ENCODE data around the gene HEATR5A.

HEATR5A gene

GRCh38 chr14:31410048-31410650 is 10.2 kb downstream of the HEATR5A start:
- Histone ChIP-seq H3K36me3 (ENCODE audit: insufficient read depth, low read length) (no peaks in the 10 kb centered on the region), H3K9ac (ENCODE audit: low read depth, low read length) (no peak overlapping the region), H4K20me1 (ENCODE audit: insufficient read depth, low read length) (no peaks in the 10 kb centered on the region), H3K4me3 (ENCODE audit: low read depth in 1 of 2, low read length in 2 of 2) (no peak overlapping the region), H3K9me3 (ENCODE audit: insufficient read depth, low read length, severe bottlenecking) (no peaks in the 10 kb centered on the region), H2AFZ (ENCODE audit: low read depth, low read length) (no peak overlapping the region), H3K4me1 (ENCODE audit: insufficient read depth, low read length) (no peaks in the 10 kb centered on the region), H3K4me2 (ENCODE audit: insufficient read depth, low read length) (no peak overlapping the region), H3K27ac (ENCODE audit: low read length) (no peak overlapping the region), H3K27me3 (ENCODE audit: insufficient read depth, low read length, poor library complexity) (no peaks in the 10 kb centered on the region), H3K79me2 (ENCODE audit: insufficient read depth, low read length) (no peaks in the 10 kb centered on the region)
- no peak for TF ChIP-seq CTCF (IDR thresholded peaks at IDR 0.05; ENCODE audit: borderline replicate concordance, extremely low read depth, low read length, poor library complexity, severe bottlenecking)
- no peak for TF ChIP-seq EZH2 (IDR thresholded peaks at IDR 0.05; ENCODE audit: borderline replicate concordance, low read depth, low read length, severe bottlenecking)
- no peak for DNase-seq
- ATAC-seq (ENCODE audit: insufficient read depth, low read depth) = no peak

GRCh38 chr14:31408421-31408820 is 11.9 kb downstream of the HEATR5A start:
- no peak overlapping the region for H3K9ac ChIP-seq (ENCODE audit: low read depth, low read length)
- no peaks in the 10 kb centered on the region for H4K20me1 ChIP-seq (ENCODE audit: insufficient read depth, low read length)
- H3K27me3 ChIP-seq (ENCODE audit: insufficient read depth, low read length, poor library complexity) = no peaks in the 10 kb centered on the region
- TF ChIP-seq EZH2 (IDR thresholded peaks at IDR 0.05; ENCODE audit: borderline replicate concordance, low read depth, low read length, severe bottlenecking) = no peak
- TF ChIP-seq CTCF (IDR thresholded peaks at IDR 0.05; ENCODE audit: borderline replicate concordance, extremely low read depth, low read length, poor library complexity, severe bottlenecking) = no peak
- no peak overlapping the region for H3K4me3 ChIP-seq (ENCODE audit: low read depth in 1 of 2, low read length in 2 of 2)
- H3K9me3 ChIP-seq (ENCODE audit: insufficient read depth, low read length, severe bottlenecking) = no peaks in the 10 kb centered on the region
- H3K79me2 ChIP-seq (ENCODE audit: insufficient read depth, low read length) = no peaks in the 10 kb centered on the region
- H2AFZ ChIP-seq (ENCODE audit: low read depth, low read length) = no peak overlapping the region
- H3K36me3 ChIP-seq (ENCODE audit: insufficient read depth, low read length) = no peaks in the 10 kb centered on the region
- no peak overlapping the region for H3K27ac ChIP-seq (ENCODE audit: low read length)
- DNase-seq (no peak), ATAC-seq (ENCODE audit: insufficient read depth, low read depth) (no peak)
- H3K4me2 ChIP-seq (ENCODE audit: insufficient read depth, low read length) = no peak overlapping the region
- H3K4me1 ChIP-seq (ENCODE audit: insufficient read depth, low read length) = no peaks in the 10 kb centered on the region

- no peaks in the 10 kb centered on the region for H3K4me1 ChIP-seq (ENCODE audit: insufficient read depth, low read length)
- DNase-seq = no peak
- H3K27me3 ChIP-seq (ENCODE audit: insufficient read depth, low read length, poor library complexity) = no peaks in the 10 kb centered on the region
- TF ChIP-seq EZH2 (IDR thresholded peaks at IDR 0.05; ENCODE audit: borderline replicate concordance, low read depth, low read length, severe bottlenecking) (no peak), CTCF (IDR thresholded peaks at IDR 0.05; ENCODE audit: borderline replicate concordance, extremely low read depth, low read length, poor library complexity, severe bottlenecking) (no peak)
- no peaks in the 10 kb centered on the region for H4K20me1 ChIP-seq (ENCODE audit: insufficient read depth, low read length)
- no peaks in the 10 kb centered on the region for H3K36me3 ChIP-seq (ENCODE audit: insufficient read depth, low read length)
- no peaks in the 10 kb centered on the region for H3K9me3 ChIP-seq (ENCODE audit: insufficient read depth, low read length, severe bottlenecking)
- H3K4me2 ChIP-seq (ENCODE audit: insufficient read depth, low read length) = no peak overlapping the region
- no peak overlapping the region for H2AFZ ChIP-seq (ENCODE audit: low read depth, low read length)
- H3K79me2 ChIP-seq (ENCODE audit: insufficient read depth, low read length) = no peaks in the 10 kb centered on the region
- H3K4me3 ChIP-seq (ENCODE audit: low read depth in 1 of 2, low read length in 2 of 2) = no peak overlapping the region
- H3K27ac ChIP-seq (ENCODE audit: low read length) = no peak overlapping the region
- no peak overlapping the region for H3K9ac ChIP-seq (ENCODE audit: low read depth, low read length)
- no peak for ATAC-seq (ENCODE audit: insufficient read depth, low read depth)
Observed at GRCh38 chr14:31405599-31406232, 14.6 kb downstream of the HEATR5A start.
